Measurements from ENCODE around the gene DCC. TPM values are rescaled to one million over a fixed set of nuclear protein-coding genes. Genes with fewer than 3 reads are reported as not detected.

DCC gene
- total and polyA plus RNA-seq, 9 of the 15 experiments (the other 6 are each of a cell fraction or from before 2014, with no cell fraction given): not detected

DNA sequence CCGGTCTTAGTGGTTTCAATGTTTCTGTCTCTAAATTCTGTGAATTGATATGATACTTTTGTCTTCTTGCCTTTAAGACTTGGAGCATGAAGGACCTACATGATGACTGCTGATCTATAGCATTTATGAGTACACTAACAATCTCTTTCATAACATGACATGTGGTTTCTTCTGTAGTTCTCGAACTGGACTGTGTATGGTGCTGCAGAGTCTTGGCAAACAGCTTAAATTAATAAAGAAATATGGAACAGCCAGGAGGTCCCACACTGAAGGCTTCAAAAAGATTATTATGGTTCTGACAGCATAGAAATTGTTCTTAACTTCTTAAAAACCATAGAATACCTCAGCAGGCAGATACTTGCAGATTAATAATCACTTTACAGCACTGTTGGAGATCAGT lies 145.0 kb downstream of the DCC start (continued):
- no peak for TF ChIP-seq ZHX1 (conservative IDR thresholded peaks at IDR 0.05; ENCODE audit: low read length)
- no peak for TF ChIP-seq MBD1 (CRISPR knock-in tag; IDR thresholded peaks at IDR 0.05)
- TF ChIP-seq RNF219 (CRISPR knock-in tag; IDR thresholded peaks at IDR 0.05): no peak
- TF ChIP-seq CHCHD3 (CRISPR knock-in tag; IDR thresholded peaks at IDR 0.05): no peak
- no peak for TF ChIP-seq TCFL5 (CRISPR knock-in tag; conservative IDR thresholded peaks at IDR 0.05)
- no peak for TF ChIP-seq THAP12 (CRISPR knock-in tag; IDR thresholded peaks at IDR 0.05)
- TF ChIP-seq ZNF165 (CRISPR knock-in tag; IDR thresholded peaks at IDR 0.05; ENCODE audit: borderline replicate concordance): no peak
- no peak for TF ChIP-seq NR2C1 (IDR thresholded peaks at IDR 0.05)
- no peak for TF ChIP-seq NR2C1 (tag; IDR thresholded peaks at IDR 0.05)
- no peak for TF ChIP-seq MCM3 (IDR thresholded peaks at IDR 0.05)

Data from K562 (cell line).